ENCODE data around the gene APBB2. TPM values are rescaled to one million over a fixed set of nuclear protein-coding genes. Genes with fewer than 3 reads are reported as not detected.

The APBB2 gene
- total and polyA plus RNA-seq, 2 of the 8 experiments (the other 6 are each of a cell fraction or from before 2014, with no cell fraction given), result 58.7 to 59.4 TPM

DNA sequence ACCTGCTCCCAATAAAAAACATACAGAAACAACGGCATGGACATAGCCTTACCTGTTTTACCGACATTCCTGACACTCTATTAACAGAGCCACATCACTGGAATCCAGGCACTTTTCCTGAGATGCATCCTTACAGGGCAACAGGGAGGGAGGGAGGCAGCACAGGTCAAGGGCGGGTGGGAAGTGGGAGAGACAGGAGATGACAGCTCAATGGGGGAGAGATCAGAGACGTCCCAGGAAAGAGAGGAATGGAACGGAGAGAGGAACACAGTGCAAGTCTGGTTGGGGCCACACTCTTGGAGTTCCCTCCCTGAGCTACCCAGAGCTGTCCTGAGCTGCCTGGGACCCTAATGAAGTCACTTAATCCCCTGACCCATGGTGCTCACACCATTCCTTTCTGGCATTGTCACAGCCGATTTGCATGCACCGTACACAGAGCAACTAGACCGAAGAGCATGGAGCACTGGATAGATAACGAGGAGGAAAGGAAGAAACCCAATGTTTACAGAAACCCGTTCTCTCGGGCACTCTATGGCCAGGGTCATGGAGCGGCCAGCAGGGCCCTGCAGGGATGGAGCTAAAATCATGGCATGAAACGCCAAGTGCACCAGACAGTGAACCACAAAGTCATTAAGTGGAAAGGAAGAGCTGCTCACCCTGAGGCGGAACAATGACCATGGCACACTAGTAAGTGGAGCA lies 371.5 kb downstream of the APBB2 start:
- Histone ChIP-seq H3K4me2 (ENCODE audit: insufficient read depth in 1 of 2, low read depth in 2 of 2, low read length in 2 of 2) (no peak overlapping the region), H2AK5ac (ENCODE audit: low read depth, low read length) (no peak overlapping the region), H3K9me3 (ENCODE audit: insufficient read depth in 2 of 2, low read depth in 1 of 2, low read length in 1 of 2) (no peaks in the 10 kb centered on the region), H2BK12ac (ENCODE audit: low read depth, low read length) (no peak overlapping the region), H3K23me2 (ENCODE audit: low read depth, low read length) (no peaks in the 10 kb centered on the region), H3K79me1 (ENCODE audit: low read depth, low read length) (peaks cover 13% of the 10 kb centered on the region; the same call in 1 of the 2 replicates), H2BK120ac (replicated peaks; ENCODE audit: low read depth, low read length) (no peak overlapping the region), H2AFZ (ENCODE audit: low read length) (no peak overlapping the region), H3K14ac (ENCODE audit: insufficient read length) (no peak overlapping the region), H3K27ac (ENCODE audit: low read depth, low read length) (no peak overlapping the region), H3K23ac (ENCODE audit: insufficient read length) (no peak overlapping the region), H2BK5ac (ENCODE audit: low read depth, low read length) (no peak overlapping the region), H3K4me1 (replicated peaks in 1 of 4; ENCODE audit: control insufficient read depth in 3 of 4, insufficient read depth in 4 of 4, low read length in 3 of 4) (peaks cover 0 to 6% (median 0%) of the 10 kb centered on the region in 4 experiments; a peak in 2 of 7 replicates), H4K91ac (replicated peaks; ENCODE audit: insufficient read length, low read length) (no peak overlapping the region), H3K18ac (ENCODE audit: extremely low read depth, low read length) (no peak overlapping the region), H3K4me3 (ENCODE audit: extremely low read depth in 1 of 4, insufficient read depth in 2 of 4, low read depth in 3 of 4, low read length in 4 of 4) (no peak overlapping the region), H4K8ac (ENCODE audit: extremely low read depth, insufficient read depth, low read length) (no peak overlapping the region), H3K9ac (replicated peaks in 1 of 4; ENCODE audit: extremely low read depth in 1 of 4, low read depth in 3 of 4, low read length in 3 of 4) (no peak overlapping the region), H2BK15ac (ENCODE audit: low read length) (no peak overlapping the region), H3K36me3 (ENCODE audit: control insufficient read depth in 2 of 4, insufficient read depth in 4 of 4, low read length in 3 of 4) (peaks cover 0 to 3% (median 0%) of the 10 kb centered on the region in 4 experiments; a peak in 1 of 8 replicates), H4K5ac (ENCODE audit: insufficient read length, low read depth, low read length) (no peak overlapping the region), H3K4ac (replicated peaks; ENCODE audit: insufficient read length, low read depth, low read length) (no peak overlapping the region), H3K27me3 (replicated peaks in 1 of 4; ENCODE audit: control insufficient read depth in 3 of 4, extremely low read depth in 1 of 4, insufficient read depth in 3 of 4, low read length in 3 of 4) (no peaks in the 10 kb centered on the region), H3K56ac (replicated peaks; ENCODE audit: insufficient read length, low read depth, low read length) (no peak overlapping the region), H4K20me1 (replicated peaks in 1 of 2; ENCODE audit: control insufficient read depth in 1 of 2, insufficient read depth in 2 of 2, low read length in 2 of 2) (peaks cover 13 to 15% of the 10 kb centered on the region in 2 experiments), H3K79me2 (ENCODE audit: control insufficient read depth in 1 of 2, insufficient read depth in 2 of 2, low read length in 2 of 2) (peaks cover 2 to 77% of the 10 kb centered on the region in 2 experiments; a peak in 3 of 4 replicates), H2BK20ac (ENCODE audit: low read length) (no peak overlapping the region)
- DNase-seq (ENCODE audit: low read depth in 1 of 2, low spot score in 2 of 2) (no peak), FAIRE-seq (no peak)
- no peak for TF ChIP-seq ZNF274 (IDR thresholded peaks at IDR 0.05; ENCODE audit: borderline replicate concordance, extremely low read depth, low read length)
- TF ChIP-seq SIN3A (conservative IDR thresholded peaks at IDR 0.05 in 1 of 2, IDR thresholded peaks at IDR 0.05 in 1 of 2; ENCODE audit: low read depth in 1 of 2, low read length in 2 of 2), result no peak
- no peak for TF ChIP-seq CHD1 (IDR thresholded peaks at IDR 0.05; ENCODE audit: low read depth, low read length)
- no peak for TF ChIP-seq SIRT6 (IDR thresholded peaks at IDR 0.05; ENCODE audit: low read length)
- TF ChIP-seq HDAC2 (IDR thresholded peaks at IDR 0.05; ENCODE audit: borderline replicate concordance in 1 of 2, low read depth in 2 of 2, low read length in 2 of 2), result no peak
- TF ChIP-seq RBBP5 (IDR thresholded peaks at IDR 0.05; ENCODE audit: borderline replicate concordance, low read depth, low read length), result no peak
- no peak for TF ChIP-seq SP1 (IDR thresholded peaks at IDR 0.05; ENCODE audit: low read depth, low read length)
- ChIA-PET POLR2A (ENCODE audit: partially characterized antibody) (interaction anchor here (0.6 to 2.4 kb wide), 9 partner anchors 9 to 413 kb away, joined by 3 to 10 read pairs (median 4); partner anchors contain the start of gene UCHL1), CTCF (ENCODE audit: partially characterized antibody) (interaction anchor here (0.5 to 8.9 kb wide), 25 partner anchors 7 to 1174 kb away, joined by 3 to 97 read pairs (median 4); no protein-coding TSS in a partner anchor)
- WGBS, 2 experiments (ENCODE audit: extremely low coverage in 1 of 2, insufficient coverage in 1 of 2, insufficient read length in 1 of 2, insufficient replicate concordance in 2 of 2, low coverage in 1 of 2, low lambda C conversion rate in 2 of 2, missing lambda C conversion rate in 1 of 2), result 67% methylated on average over 12 of the region's 14 CpGs; no CpG with 5 or more reads in 1 of the 2 experiments

Measured in H1 (cell line).